Sigmoid colon (tissue), 7 donors: Measurements from ENCODE around the gene TNIP2. TPM values are rescaled to one million over a fixed set of nuclear protein-coding genes. Genes with fewer than 3 reads are reported as not detected.

Source experiments
- DNase-seq: peaks from one replicate; pipeline ENCODE4 v3.0.0-alpha.2; 2019
- H3K27ac ChIP-seq, 4 donors: fragments of 200-600 bp; sonication (generic); one replicate each; pipeline ENCODE4 v1.5.1; 2016 to 2019; ENCODE audit warnings: mild to moderate bottlenecking in 1 of 4
- H3K27me3 ChIP-seq, 3 donors: fragments of 200-600 bp; sonication (generic); one replicate each; pipeline ENCODE4 v1.5.1; 2019; ENCODE audit warnings: mild to moderate bottlenecking in 1 of 3
- H3K36me3 ChIP-seq, 4 donors: fragments of 200-600 bp; sonication (generic); one replicate each; pipeline ENCODE4 v1.5.1; 2016 to 2019
- H3K4me1 ChIP-seq, 4 donors: fragments of 200-600 bp; sonication (generic); one replicate each; pipeline ENCODE4 v1.5.1; 2017 to 2019
- H3K4me3 ChIP-seq, 4 donors: fragments of 200-600 bp; sonication (generic); one replicate each; pipeline ENCODE4 v1.5.1; 2017 to 2019; ENCODE audit warnings: mild to moderate bottlenecking in 2 of 4, moderate library complexity in 1 of 4
- H3K9me3 ChIP-seq, 4 donors: fragments of 200-600 bp in 3 of 4; sonication (generic) in 3 of 4; one replicate each; pipeline versions ENCODE4 v1.5.1 to v1.6.1; 2013 to 2019
- CTCF ChIP-seq, 4 experiments: fragments of 450-650 bp in 3 of 4; fragments of 200-600 bp in 1 of 4; IDR thresholded peaks; one replicate each; pipeline ENCODE4 v1.5.1; 2016 to 2019; ENCODE audit warnings: antibody characterized with exemption in 4 of 4, mild to moderate bottlenecking in 3 of 4, moderate library complexity in 2 of 4
- EP300 ChIP-seq, 4 donors: sonication (generic); formaldehyde crosslinking; IDR thresholded peaks; one replicate each; pipeline ENCODE4 v1.6.1; 2017; ENCODE audit warnings: antibody characterized with exemption in 4 of 4
- POLR2A ChIP-seq, 2 donors: fragments of 450-650 bp; IDR thresholded peaks; one replicate each; pipeline ENCODE4 v1.6.1; 2016; ENCODE audit warnings: antibody characterized with exemption in 2 of 2, mild to moderate bottlenecking in 2 of 2, moderate library complexity in 2 of 2
- POLR2AphosphoS5 ChIP-seq, 4 donors: sonication (generic); formaldehyde crosslinking; IDR thresholded peaks; one replicate each; pipeline ENCODE4 v1.6.1; 2017; ENCODE audit warnings: antibody characterized with exemption in 4 of 4
- WGBS, 2 donors: extraction: QIAGEN DNeasy Blood & Tissue Kit; methylation state at CpG; one replicate each; pipeline ENCODE4 v1.1.7; 2013; 5-methylcytosine and 5-hydroxymethylcytosine counted together
- intact Hi-C: fragments of 100-400 bp; cut with DNase I; formaldehyde crosslinking; loops from one replicate; pipeline ENCODE4 v1.15.1; 2023
- polyA plus RNA-seq, 3 donors: library from polyadenylated mRNA; stranded (reverse); fragments of 200-250 nt; gene quantifications; one replicate each; pipeline ENCODE4 v1.2.3, GENCODE V29; 2013
- total RNA-seq, 4 donors: library from RNA; depleted of rRNA; stranded (reverse); fragments of >200 nt; gene quantifications; one replicate each; pipeline ENCODE4 v1.1.0, GENCODE V29; 2016
- donor health status: healthy with polysubstance abuse.
- donor health status: Bipolar disorder and iron deficiency.
- donor health status: healthy.

The TNIP2 gene
- total and polyA plus RNA-seq, 7 donors, result 51.7 to 68.8 (median 65.0) TPM

- intact Hi-C loops, result no loop called here
- Histone ChIP-seq H3K4me3 (no peak overlapping the region), H3K27me3 (no peaks in the 10 kb centered on the region), H3K9me3 (no peaks in the 10 kb centered on the region), H3K4me1 (peaks cover 0 to 4% (median 0%) of the 10 kb centered on the region in 4 donors), H3K27ac (no peak overlapping the region), H3K36me3 (peaks cover 30 to 64% (median 42%) of the 10 kb centered on the region in 4 donors)
- TF ChIP-seq EP300 (IDR thresholded peaks at IDR 0.05) (no peak), CTCF (IDR thresholded peaks at IDR 0.05) (no peak)
- DNase-seq, result no peak
- 74 to 86% methylated on average over 5 of the region's 5 CpGs for WGBS, 2 donors
These were observed 10.6 kb downstream of the TNIP2 start for GRCh38 chr4:2745516-2745915.

GRCh38 chr4:2744576-2745270, 11.4 kb downstream of the TNIP2 start:
- WGBS, 2 donors, result 85 to 93% methylated on average over 28 of the region's 28 CpGs
- Histone ChIP-seq H3K4me3 (no peak overlapping the region), H3K36me3 (peaks cover 30 to 64% (median 42%) of the 10 kb centered on the region in 4 donors)

GRCh38 chr4:2743518-2744445, 12.4 kb downstream of the TNIP2 start:
- TF ChIP-seq POLR2AphosphoS5 (IDR thresholded peaks at IDR 0.05), result no peak
- no peak for TF ChIP-seq EP300 (IDR thresholded peaks at IDR 0.05)
- no peak for TF ChIP-seq POLR2A (IDR thresholded peaks at IDR 0.05)
- Histone ChIP-seq H3K4me3 (no peak overlapping the region), H3K27ac (no peak overlapping the region), H3K4me1 (no peaks in the 10 kb centered on the region), H3K36me3 (peaks cover 30 to 64% (median 42%) of the 10 kb centered on the region in 4 donors), H3K9me3 (no peaks in the 10 kb centered on the region), H3K27me3 (no peaks in the 10 kb centered on the region)
- DNase-seq, result no peak
- WGBS, 2 donors, result 61 to 83% methylated on average over 21 of the region's 21 CpGs
- intact Hi-C loops, result no loop called here

More at GRCh38 chr4:2744576-2745270, 11.4 kb downstream of the TNIP2 start:
- Histone ChIP-seq H3K9me3 (no peaks in the 10 kb centered on the region), H3K27ac (no peak overlapping the region), H3K4me1 (no peaks in the 10 kb centered on the region), H3K27me3 (no peaks in the 10 kb centered on the region)
- no peak for TF ChIP-seq CTCF (IDR thresholded peaks at IDR 0.05)
- TF ChIP-seq POLR2AphosphoS5 (IDR thresholded peaks at IDR 0.05), result no peak
- TF ChIP-seq POLR2A (IDR thresholded peaks at IDR 0.05), result no peak
- TF ChIP-seq EP300 (IDR thresholded peaks at IDR 0.05), result no peak
- DNase-seq, result no peak
- intact Hi-C loops, result no loop called here

- TF ChIP-seq CTCF (IDR thresholded peaks at IDR 0.05), result no peak
- no peak for TF ChIP-seq POLR2AphosphoS5 (IDR thresholded peaks at IDR 0.05)
- TF ChIP-seq EP300 (IDR thresholded peaks at IDR 0.05), result no peak
- no peak for TF ChIP-seq POLR2A (IDR thresholded peaks at IDR 0.05)
- intact Hi-C loops, result no loop called here
- H3K27ac ChIP-seq, result no peak overlapping the region
- no peak overlapping the region for H3K4me3 ChIP-seq
- no peaks in the 10 kb centered on the region for H3K9me3 ChIP-seq
- H3K4me1 ChIP-seq, result no peaks in the 10 kb centered on the region
- H3K36me3 ChIP-seq, result peaks cover 30 to 64% (median 42%) of the 10 kb centered on the region in 4 donors
- DNase-seq, result no peak
- 90 to 91% methylated on average over 6 of the region's 6 CpGs for WGBS, 2 donors
- no peaks in the 10 kb centered on the region for H3K27me3 ChIP-seq
These were observed 13.2 kb downstream of the TNIP2 start for GRCh38 chr4:2742823-2743517.
